T-cell (primary cell): ENCODE results near the gene DCAF5. TPM values are rescaled to one million over a fixed set of nuclear protein-coding genes. Genes with fewer than 3 reads are reported as not detected.
"Not testable (repeated sequence)": the region's sequence is repeated elsewhere in the genome, so short reads cannot be mapped to it uniquely, and the experiment has no call there.

Experiments used
- ATAC-seq, 4 experiments: fragments of 200-7000 bp in 3 of 4; fragments of 150-1000 bp in 1 of 4; cut with Tn5 transposase; replicated peaks in 1 of 4; 1 replicate in 3 of 4; 2 replicates in 1 of 4; pipeline ENCODE4 v1.10.0; 2021; ENCODE audit warnings: moderate library complexity in 3 of 4, mild to moderate bottlenecking in 2 of 4, moderate number of reproducible peaks in 1 of 4
- CTCF ChIA-PET, 2 donors: fragments of 300-600 bp; sonication (Branson Sonifier 250); formaldehyde crosslinking; loops; one replicate each; lab custom pipeline; 2022; ENCODE audit warnings: antibody characterized with exemption in 2 of 2; lab: Charles Lee
- POLR2A ChIA-PET, 2 donors: fragments of 300-600 bp; sonication (Branson Sonifier 250); formaldehyde crosslinking; loops; one replicate each; lab custom pipeline; 2022; ENCODE audit warnings: antibody characterized with exemption in 2 of 2; lab: Charles Lee
- DNase-seq, 35 experiments: peaks; one replicate each; pipeline versions ENCODE4 v3.0.0 to v3.0.0-alpha.2; 2013 to 2023
- H3K27ac ChIP-seq: one replicate; pipeline ENCODE4 v1.5.1; 2013; ENCODE audit warnings: low read length
- H3K27me3 ChIP-seq, 2 experiments: replicated peaks in 1 of 2; 1 replicate in 1 of 2; 2 replicates in 1 of 2; pipeline versions ENCODE4 v1.6.1 to v1.7.0; 2013; ENCODE audit warnings: low read length in 1 of 2, mixed read lengths in 1 of 2; ENCODE audit not compliant: control insufficient read depth in 2 of 2, insufficient read depth in 2 of 2; ENCODE audit errors: extremely low read depth in 1 of 2
- H3K36me3 ChIP-seq, 2 donors: 1 replicate in 1 of 2; 2 replicates in 1 of 2; pipeline versions ENCODE4 v1.6.1 to v1.7.0; 2013; ENCODE audit warnings: low read length in 1 of 2; ENCODE audit not compliant: control insufficient read depth in 2 of 2, insufficient read depth in 1 of 2; ENCODE audit errors: extremely low read depth in 1 of 2
- H3K4me1 ChIP-seq, 2 experiments: 1 replicate in 1 of 2; 2 replicates in 1 of 2; pipeline versions ENCODE4 v1.6.1 to v1.7.0; 2013; ENCODE audit warnings: low read length in 2 of 2, mixed read lengths in 1 of 2; ENCODE audit not compliant: insufficient read depth in 2 of 2, control insufficient read depth in 1 of 2; ENCODE audit errors: extremely low read depth in 1 of 2
- H3K4me3 ChIP-seq, 2 donors: 1 replicate in 1 of 2; 2 replicates in 1 of 2; pipeline versions ENCODE4 v1.5.1 to v1.7.0; 2013; ENCODE audit warnings: mild to moderate bottlenecking in 2 of 2, low read length in 1 of 2, moderate library complexity in 1 of 2; ENCODE audit not compliant: control insufficient read depth in 1 of 2; ENCODE audit errors: extremely low read depth in 1 of 2
- H3K9me3 ChIP-seq: 2 replicates; pipeline ENCODE4 v1.7.0; 2013
- H3K27ac Mint-ChIP-seq, 2 donors: one replicate each; pipeline ENCODE4 v1.8.0; 2020 to 2021; ENCODE audit warnings: mild to moderate bottlenecking in 2 of 2, mixed read lengths in 2 of 2
- H3K27me3 Mint-ChIP-seq, 2 donors: one replicate each; pipeline ENCODE4 v1.8.0; 2021 to 2022; ENCODE audit warnings: mixed read lengths in 2 of 2
- H3K36me3 Mint-ChIP-seq: one replicate; pipeline ENCODE4 v1.8.0; 2021; ENCODE audit warnings: mixed read lengths
- H3K4me1 Mint-ChIP-seq, 3 donors: one replicate each; pipeline ENCODE4 v1.8.0; 2020 to 2022; ENCODE audit warnings: mixed read lengths in 3 of 3, mild to moderate bottlenecking in 1 of 3
- H3K4me3 Mint-ChIP-seq, 3 donors: one replicate each; pipeline ENCODE4 v1.8.0; 2020 to 2022; ENCODE audit warnings: mild to moderate bottlenecking in 3 of 3, mixed read lengths in 3 of 3, moderate library complexity in 3 of 3
- H3K9me3 Mint-ChIP-seq, 3 donors: one replicate each; pipeline ENCODE4 v1.8.0; 2020 to 2022; ENCODE audit warnings: mixed read lengths in 3 of 3
- whole genome bisulfite sequencing: methylation state at CpG from one replicate; pipeline ENCODE4 v1.1.5; 2013; ENCODE audit warnings: missing lambda C conversion rate; ENCODE audit not compliant: insufficient coverage; 5-methylcytosine and 5-hydroxymethylcytosine counted together
- total RNA-seq, 35 experiments: library from RNA in 6 of 35; stranded (reverse) in 6 of 35; fragments of 120-200 nt in 1 of 35; gene quantifications; one replicate each; pipeline versions ENCODE4 v1.2.1 to v1.2.4 and lab custom pipeline; 2013 to 2026

DCAF5 gene
- total RNA-seq, 5 donors from 2014 or later (not counting 1 experiment from before 2014, with no cell fraction given) = 60.3 to 80.8 (median 64.2) TPM

DNA sequence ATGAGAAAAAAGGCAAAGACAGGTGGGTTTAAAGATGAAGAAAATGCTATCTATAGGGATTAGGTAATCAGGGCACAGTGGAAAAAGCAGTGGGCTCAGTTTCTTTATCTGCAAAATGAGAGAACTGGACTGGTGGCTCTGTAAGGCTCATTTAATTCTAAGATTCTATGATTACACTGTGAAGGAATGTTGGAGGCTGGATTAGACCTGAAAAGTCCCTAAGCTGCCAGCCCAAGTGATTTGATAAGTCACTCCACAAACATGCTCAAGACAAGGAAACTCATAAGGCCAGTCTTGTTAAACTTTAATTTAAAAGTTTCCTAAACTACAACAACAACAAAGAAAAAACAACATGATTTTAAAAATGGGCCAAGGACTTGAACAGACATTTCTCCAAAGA is 75.1 kb downstream of the DCAF5 start:
- Mint-ChIP-seq H3K4me3 (no peak overlapping the region), H3K27me3 (no peaks in the 10 kb centered on the region), H3K36me3 (peaks cover 63% of the 10 kb centered on the region), H3K9me3 (no peaks in the 10 kb centered on the region), H3K27ac (peak overlapping the region in 1 of 2 donors; percentile 8), H3K4me1 (peaks cover 5 to 18% (median 13%) of the 10 kb centered on the region in 3 donors)
- no peaks in the 10 kb centered on the region for H3K27me3 ChIP-seq
- ChIA-PET POLR2A (no interaction called here), CTCF (no interaction called here)
- DNase-seq (no peak), ATAC-seq (no peak)
- H3K4me1 ChIP-seq = no peaks in the 10 kb centered on the region
- peaks cover 0 to 48% of the 10 kb centered on the region in 2 donors for H3K36me3 ChIP-seq
- H3K9me3 ChIP-seq = no peaks in the 10 kb centered on the region
- no peak overlapping the region for H3K4me3 ChIP-seq
- H3K27ac ChIP-seq = no peak overlapping the region

DNA sequence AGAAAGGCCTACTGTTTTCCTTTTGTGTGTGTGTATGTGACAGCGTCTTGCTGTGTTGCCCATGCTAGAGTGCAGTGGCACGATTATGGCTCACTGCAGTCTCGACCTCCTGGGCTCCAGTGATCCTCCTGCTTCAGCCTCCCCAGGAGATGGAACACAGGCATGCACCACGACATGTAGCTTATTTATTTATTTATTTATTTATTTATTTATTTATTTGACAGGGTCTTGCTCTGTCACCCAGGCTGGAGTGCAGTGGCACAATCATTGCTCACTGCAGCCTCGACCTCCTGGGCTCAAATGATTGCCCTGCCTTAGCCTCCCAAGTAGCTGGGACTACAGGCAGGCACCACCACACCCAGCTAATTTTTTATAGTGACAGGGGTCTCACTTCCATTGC is 75.7 kb downstream of the DCAF5 start:
- H3K4me1 ChIP-seq, H3K27me3 ChIP-seq, H3K4me3 Mint-ChIP-seq, H3K27me3 Mint-ChIP-seq, H3K9me3 Mint-ChIP-seq, H3K4me3 ChIP-seq, H3K27ac Mint-ChIP-seq, H3K27ac ChIP-seq, ATAC-seq, H3K9me3 ChIP-seq, DNase-seq: not testable (repeated sequence)
- peaks cover 0 to 46% of the 10 kb centered on the region in 2 donors for H3K36me3 ChIP-seq
- H3K36me3 Mint-ChIP-seq = peaks cover 68% of the 10 kb centered on the region
- ChIA-PET CTCF (interaction anchor here in 1 of 2 donors (0.8 kb wide), 1 partner anchor 21 kb away, joined by 3 read pairs; no protein-coding TSS in a partner anchor), POLR2A (interaction anchor here in 1 of 2 donors (0.6 kb wide), 1 partner anchor 17 kb away, joined by 5 read pairs; no protein-coding TSS in a partner anchor)
- peaks cover 5 to 18% (median 13%) of the 10 kb centered on the region in 3 donors for H3K4me1 Mint-ChIP-seq
- no CpG with 5 or more reads among the region's 5 CpGs for WGBS

DNA sequence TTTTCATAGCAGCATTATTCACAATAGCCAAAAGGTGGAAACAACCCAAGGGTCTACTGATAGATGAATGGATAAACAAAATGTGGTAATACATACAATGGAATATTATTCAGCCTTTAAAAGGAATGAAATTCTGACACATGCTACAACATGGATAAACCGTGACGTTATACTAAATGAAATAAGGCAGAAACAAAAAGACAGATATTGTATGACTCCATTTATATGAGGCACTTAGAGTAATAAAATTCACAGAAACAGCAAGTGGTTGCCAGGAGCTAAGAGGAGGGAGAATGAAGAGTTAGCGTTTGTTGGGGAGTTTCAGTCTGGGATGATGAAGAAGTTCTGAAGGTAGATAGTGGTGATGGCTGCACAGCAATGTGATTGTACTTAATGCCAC is 76.6 kb downstream of the DCAF5 start:
- Histone ChIP-seq H3K4me3 (no peak overlapping the region), H3K36me3 (peaks cover 0 to 41% of the 10 kb centered on the region in 2 donors), H3K4me1 (no peaks in the 10 kb centered on the region), H3K27ac (no peak overlapping the region), H3K9me3 (no peaks in the 10 kb centered on the region), H3K27me3 (no peaks in the 10 kb centered on the region)
- ATAC-seq (no peak), DNase-seq (no peak)
- peaks cover 5 to 12% (median 10%) of the 10 kb centered on the region in 3 donors for H3K4me1 Mint-ChIP-seq
- POLR2A ChIA-PET = interaction anchor here in 1 of 2 donors (0.6 kb wide), 1 partner anchor 16 kb away, joined by 5 read pairs; no protein-coding TSS in a partner anchor
- H3K36me3 Mint-ChIP-seq = peaks cover 67% of the 10 kb centered on the region
- 100% methylated on average over 1 of the region's 3 CpGs for WGBS
- H3K27ac Mint-ChIP-seq = no peak overlapping the region
- CTCF ChIA-PET = interaction anchor here in 1 of 2 donors (0.8 kb wide), 1 partner anchor 20 kb away, joined by 3 read pairs; no protein-coding TSS in a partner anchor
- no peaks in the 10 kb centered on the region for H3K27me3 Mint-ChIP-seq
- H3K4me3 Mint-ChIP-seq = no peak overlapping the region
- H3K9me3 Mint-ChIP-seq = no peaks in the 10 kb centered on the region

DNA sequence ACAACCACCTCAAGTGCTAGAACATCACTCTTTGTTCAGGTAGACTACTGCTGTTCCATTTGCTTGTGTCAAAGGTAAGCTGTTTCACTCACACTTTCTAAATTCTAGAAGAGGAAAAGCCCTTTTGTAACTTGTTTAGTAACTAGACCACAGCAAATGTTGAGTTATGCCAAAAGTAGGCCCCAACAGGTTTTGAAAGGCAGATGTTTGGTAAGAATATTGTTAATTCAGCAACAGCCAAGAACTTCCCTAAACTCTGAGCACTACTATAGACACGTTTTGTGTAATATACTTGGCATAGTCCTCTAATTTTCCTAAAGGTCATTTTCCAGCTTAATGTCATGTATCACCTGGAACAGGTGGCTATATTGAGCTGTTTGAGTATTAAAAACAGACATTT is 79.0 kb downstream of the DCAF5 start:
- Histone ChIP-seq H3K4me1 (no peaks in the 10 kb centered on the region), H3K27ac (no peak overlapping the region), H3K36me3 (peaks cover 3 to 55% of the 10 kb centered on the region in 2 donors), H3K4me3 (no peak overlapping the region), H3K27me3 (no peaks in the 10 kb centered on the region), H3K9me3 (no peaks in the 10 kb centered on the region)
- H3K27me3 Mint-ChIP-seq = no peaks in the 10 kb centered on the region
- DNase-seq (no peak), ATAC-seq (no peak)
- WGBS = no CpG with 5 or more reads among the region's 1 CpG
- H3K4me3 Mint-ChIP-seq = no peak overlapping the region
- ChIA-PET POLR2A (no interaction called here), CTCF (interaction anchor here in 1 of 2 donors (0.7 kb wide), 1 partner anchor 30 kb away, joined by 4 read pairs; no protein-coding TSS in a partner anchor)
- H3K4me1 Mint-ChIP-seq = peaks cover 3 to 5% (median 3%) of the 10 kb centered on the region in 3 donors
- H3K27ac Mint-ChIP-seq = no peak overlapping the region
- H3K9me3 Mint-ChIP-seq = no peaks in the 10 kb centered on the region
- peaks cover 66% of the 10 kb centered on the region for H3K36me3 Mint-ChIP-seq

DNA sequence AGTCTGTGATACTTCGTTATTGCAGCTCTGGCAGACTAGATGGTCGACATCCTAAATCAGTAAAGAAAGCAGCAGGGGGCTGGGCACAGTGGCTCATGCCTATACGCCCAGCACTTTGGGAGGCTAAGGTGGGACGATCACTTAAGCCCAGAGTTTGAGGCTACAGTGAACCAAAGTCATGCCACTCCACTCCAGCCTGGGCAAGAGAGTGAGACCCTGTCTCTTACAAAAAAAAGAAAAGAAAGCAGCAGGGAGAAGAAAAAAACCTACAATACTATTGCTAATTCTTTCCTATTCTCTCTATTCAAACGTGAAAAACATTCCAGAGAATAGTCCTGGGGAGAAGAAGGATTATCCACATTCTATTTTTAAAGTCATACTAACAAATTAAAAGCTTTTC is 79.5 kb downstream of the DCAF5 start:
- 94% methylated on average over 3 of the region's 5 CpGs for WGBS
- Histone ChIP-seq H3K4me1 (no peaks in the 10 kb centered on the region), H3K27ac (no peak overlapping the region), H3K4me3 (no peak overlapping the region), H3K36me3 (peaks cover 3 to 60% of the 10 kb centered on the region in 2 donors), H3K27me3 (no peaks in the 10 kb centered on the region), H3K9me3 (no peaks in the 10 kb centered on the region)
- Mint-ChIP-seq H3K4me3 (no peak overlapping the region), H3K27ac (no peak overlapping the region), H3K36me3 (peaks cover 67% of the 10 kb centered on the region), H3K27me3 (no peaks in the 10 kb centered on the region), H3K9me3 (no peaks in the 10 kb centered on the region), H3K4me1 (peaks cover 1 to 5% (median 2%) of the 10 kb centered on the region in 3 donors)
- CTCF ChIA-PET = interaction anchor here in 1 of 2 donors (0.7 kb wide), 1 partner anchor 30 kb away, joined by 4 read pairs; no protein-coding TSS in a partner anchor
- ATAC-seq = no peak
- no peak for DNase-seq
- POLR2A ChIA-PET = no interaction called here

DNA sequence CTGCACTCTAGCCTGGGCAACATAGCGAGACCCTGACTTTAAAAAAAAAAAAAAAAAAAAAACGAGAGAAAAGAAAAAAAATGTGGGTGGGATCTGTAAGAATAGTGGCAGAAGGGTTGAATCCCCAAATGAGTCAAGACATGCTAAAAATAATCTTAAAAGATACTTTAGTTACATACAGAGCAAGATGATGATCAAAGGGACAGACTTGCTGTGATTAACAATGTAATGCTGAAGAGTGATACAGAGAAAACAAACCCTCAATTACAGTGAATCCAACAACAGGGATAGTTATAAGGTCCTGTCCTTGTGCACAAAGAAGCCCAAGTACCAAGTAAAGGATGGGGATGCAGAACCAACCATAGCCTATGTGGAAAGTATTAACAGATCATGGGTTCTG is 80.3 kb downstream of the DCAF5 start:
- H3K4me1 ChIP-seq = no peaks in the 10 kb centered on the region
- ChIA-PET POLR2A (no interaction called here), CTCF (interaction anchor here in 1 of 2 donors (0.7 kb wide), 2 partner anchors 8 to 229 kb away, joined by 3 to 4 read pairs; no protein-coding TSS in a partner anchor)
- H3K27me3 Mint-ChIP-seq = no peaks in the 10 kb centered on the region
- H3K27ac ChIP-seq = no peak overlapping the region
- ATAC-seq (no peak), DNase-seq (no peak)
- peaks cover 66% of the 10 kb centered on the region for H3K36me3 Mint-ChIP-seq
- no peaks in the 10 kb centered on the region for H3K27me3 ChIP-seq
- H3K27ac Mint-ChIP-seq = no peak overlapping the region
- H3K4me3 Mint-ChIP-seq = no peak overlapping the region
- H3K4me1 Mint-ChIP-seq = peaks cover 0 to 5% (median 0%) of the 10 kb centered on the region in 3 donors
- WGBS = 100% methylated on average over 1 of the region's 2 CpGs
- no peaks in the 10 kb centered on the region for H3K9me3 Mint-ChIP-seq
- H3K4me3 ChIP-seq = no peak overlapping the region
- H3K9me3 ChIP-seq = no peaks in the 10 kb centered on the region
- peaks cover 3 to 56% of the 10 kb centered on the region in 2 donors for H3K36me3 ChIP-seq
